NCI-H524 (cell line): Measurements from ENCODE around the gene EFCAB6.

Source experiments
- DNase-seq, 2 experiments: peaks; one replicate each; lab custom pipeline; 2025; lab: John Stamatoyannopoulos, UW

EFCAB6 gene

GRCh38 chr22:43530349-43531201, 281.5 kb downstream of the EFCAB6 start:
- no peak for DNase-seq

GRCh38 chr22:43529934-43530333, 282.2 kb downstream of the EFCAB6 start:
- no peak for DNase-seq

- DNase-seq = no peak
These were observed 282.6 kb downstream of the EFCAB6 start for GRCh38 chr22:43529461-43529860.

- DNase-seq = peak in 1 of 2 experiments; percentile 26
These were observed 283.3 kb downstream of the EFCAB6 start for GRCh38 chr22:43528601-43529360.

GRCh38 chr22:43526946-43527345, 285.2 kb downstream of the EFCAB6 start:
- DNase-seq = no peak

GRCh38 chr22:43526117-43526655, 285.9 kb downstream of the EFCAB6 start:
- DNase-seq = no peak

- no peak for DNase-seq
These were observed 290.4 kb downstream of the EFCAB6 start for GRCh38 chr22:43521716-43522115.

- no peak for DNase-seq
These were observed 291.5 kb downstream of the EFCAB6 start for GRCh38 chr22:43520632-43521039.

- DNase-seq = no peak
These were observed 295.0 kb downstream of the EFCAB6 start for GRCh38 chr22:43516996-43517635.

GRCh38 chr22:43516386-43516785, 295.7 kb downstream of the EFCAB6 start:
- no peak for DNase-seq

- peak; percentile 29 to 79 for DNase-seq
These were observed 296.2 kb downstream of the EFCAB6 start for GRCh38 chr22:43515902-43516301.

- DNase-seq = no peak
These were observed 296.7 kb downstream of the EFCAB6 start for GRCh38 chr22:43515411-43515810.

- no peak for DNase-seq
These were observed 297.5 kb downstream of the EFCAB6 start for GRCh38 chr22:43514476-43515157.

- no peak for DNase-seq
These were observed 299.8 kb downstream of the EFCAB6 start for GRCh38 chr22:43512279-43512678.

GRCh38 chr22:43511276-43511910, 300.7 kb downstream of the EFCAB6 start:
- DNase-seq = no peak

- peak; percentile 28 to 74 for DNase-seq
These were observed 301.6 kb downstream of the EFCAB6 start for GRCh38 chr22:43510281-43511070.

GRCh38 chr22:43509337-43509736, 302.8 kb downstream of the EFCAB6 start:
- no peak for DNase-seq

- no peak for DNase-seq
These were observed 303.6 kb downstream of the EFCAB6 start for GRCh38 chr22:43508489-43508888.

- no peak for DNase-seq
These were observed 304.9 kb downstream of the EFCAB6 start for GRCh38 chr22:43507235-43507634.

- no peak for DNase-seq
These were observed 305.6 kb downstream of the EFCAB6 start for GRCh38 chr22:43506487-43506886.
